GM18507 (cell line): Measurements from ENCODE around the gene CPNE6.
A peak's percentile ranks its signal among the peaks of the same experiment; 100 is the strongest.

ENCODE experiments used
- DNase-seq: peaks from one replicate; pipeline ENCODE4 v3.0.0; 2011; ENCODE audit warnings: low read depth; ENCODE audit not compliant: insufficient read length; ENCODE audit errors: extremely low spot score
- FAIRE-seq: peaks from 2 replicates; lab custom pipeline; 2011; peaks lifted over from hg19 to GRCh38; lab: Jason Lieb, UNC

CPNE6 gene

DNA sequence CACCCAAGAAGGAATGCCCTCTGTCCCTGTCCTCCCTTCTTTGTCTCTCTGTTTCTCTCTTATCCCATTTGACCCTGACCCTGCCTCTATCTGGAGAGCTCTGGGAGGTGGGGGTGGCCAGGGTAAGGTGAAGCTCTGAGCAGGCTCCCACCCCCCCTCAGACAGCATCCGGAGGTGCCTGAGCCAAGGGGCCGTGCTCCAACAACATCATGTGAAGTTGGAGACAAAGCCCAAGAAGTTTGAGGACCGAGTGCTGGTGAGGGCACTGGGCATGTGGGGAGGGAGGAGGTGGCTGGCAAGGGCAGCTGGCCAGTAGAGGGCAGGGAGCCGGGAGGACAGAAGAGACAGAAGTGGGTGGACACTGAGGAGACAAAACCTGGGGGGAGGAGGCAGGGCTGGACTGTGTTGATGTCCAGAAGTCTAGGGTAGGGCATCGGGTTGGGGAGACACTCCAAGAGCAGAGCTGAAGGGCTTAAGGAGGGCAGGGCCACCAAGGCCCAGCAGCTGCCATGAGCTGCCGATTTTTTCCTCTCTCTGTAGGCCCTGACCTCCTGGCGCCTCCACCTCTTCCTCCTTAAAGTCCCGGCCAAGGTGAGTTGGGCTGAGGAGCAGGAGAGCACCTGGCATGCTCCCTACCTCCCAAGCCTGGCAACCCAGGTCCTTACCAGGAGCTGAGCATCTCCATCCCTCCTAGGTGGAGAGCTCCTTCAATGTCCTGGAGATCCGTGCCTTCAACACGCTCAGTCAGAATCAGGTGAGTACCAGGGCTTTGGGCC is 17.6 kb upstream of the CPNE6 start:
- no peak for DNase-seq
- FAIRE-seq, result no peak

DNA sequence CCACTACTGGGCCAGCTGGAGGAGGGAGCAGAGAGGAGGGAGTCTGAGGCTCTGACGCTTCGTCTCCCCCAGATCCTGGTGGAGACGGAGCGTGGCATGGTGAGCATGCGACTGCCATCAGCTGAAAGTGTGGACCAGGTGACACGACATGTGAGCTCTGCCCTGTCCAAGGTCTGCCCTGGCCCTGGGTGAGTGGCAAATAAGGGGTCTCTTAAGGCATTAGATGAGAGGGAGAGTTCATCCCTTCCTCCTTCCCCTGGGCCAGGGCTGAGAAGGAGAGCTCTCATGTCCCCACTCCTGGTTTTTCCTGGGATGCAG is 17.1 kb upstream of the CPNE6 start:
- DNase-seq (no peak), FAIRE-seq (no peak)

DNA sequence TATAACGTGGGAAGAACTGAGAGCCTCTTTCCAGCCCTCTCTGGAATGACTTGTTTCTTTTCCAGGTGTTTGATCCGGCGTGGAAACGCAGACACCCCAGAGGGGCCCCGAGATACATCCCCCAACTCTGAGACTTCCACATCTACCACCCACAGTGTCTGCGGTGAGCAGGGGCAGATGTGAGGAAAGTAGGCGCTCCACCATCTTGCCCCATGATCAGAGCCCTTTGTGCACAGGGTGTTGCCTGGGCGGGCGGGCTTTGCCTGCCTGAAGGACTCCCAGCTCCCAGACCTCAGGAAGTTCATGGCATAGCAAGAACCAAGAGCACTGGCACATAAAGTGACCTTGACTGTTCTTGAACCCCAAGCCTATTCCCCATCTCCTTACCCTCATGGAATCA is 16.7 kb upstream of the CPNE6 start:
- FAIRE-seq, result no peak

DNA sequence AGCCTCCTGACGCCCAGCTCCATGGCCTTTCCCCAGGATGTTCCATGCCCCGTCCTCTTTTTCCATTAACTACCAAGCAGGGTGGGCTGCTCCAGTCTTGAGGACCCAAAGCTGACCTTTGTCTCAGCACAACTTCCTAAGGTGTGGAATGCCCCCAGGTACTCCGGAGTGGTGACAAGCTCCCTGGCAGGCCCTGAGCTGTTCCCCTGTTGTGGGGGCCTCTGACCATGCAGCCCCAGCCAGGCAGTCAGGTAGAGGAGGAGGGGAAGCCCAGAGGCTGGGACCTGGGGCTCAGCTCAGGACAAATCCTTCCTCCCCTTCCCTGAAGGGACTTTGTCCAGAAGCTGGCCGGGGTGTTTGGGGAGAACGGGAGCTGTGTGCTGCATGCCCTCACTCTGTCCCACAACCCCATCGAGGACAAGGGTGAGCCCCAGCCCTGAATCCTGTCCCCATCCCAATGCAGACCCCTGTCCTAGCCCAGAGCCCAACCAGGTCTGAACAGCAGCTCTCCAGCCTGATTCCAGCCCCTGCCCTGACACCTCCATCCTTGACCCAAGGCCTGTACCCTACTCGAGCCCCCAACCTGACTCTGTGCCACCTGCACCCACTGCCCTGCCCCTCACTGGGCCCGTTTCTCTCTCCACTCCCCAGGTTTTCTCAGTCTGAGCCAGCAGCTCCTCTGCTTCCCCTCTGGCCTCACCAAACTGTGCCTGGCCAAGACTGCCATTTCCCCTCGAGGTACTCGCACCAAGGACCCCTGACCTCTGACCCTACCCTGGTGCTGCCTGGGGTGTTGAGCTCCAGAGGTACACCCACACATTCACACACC is 15.2 kb upstream of the CPNE6 start:
- DNase-seq (no peak), FAIRE-seq (no peak)

More for the DNA sequence above, 16.7 kb upstream of the CPNE6 start:
- no peak for DNase-seq

DNA sequence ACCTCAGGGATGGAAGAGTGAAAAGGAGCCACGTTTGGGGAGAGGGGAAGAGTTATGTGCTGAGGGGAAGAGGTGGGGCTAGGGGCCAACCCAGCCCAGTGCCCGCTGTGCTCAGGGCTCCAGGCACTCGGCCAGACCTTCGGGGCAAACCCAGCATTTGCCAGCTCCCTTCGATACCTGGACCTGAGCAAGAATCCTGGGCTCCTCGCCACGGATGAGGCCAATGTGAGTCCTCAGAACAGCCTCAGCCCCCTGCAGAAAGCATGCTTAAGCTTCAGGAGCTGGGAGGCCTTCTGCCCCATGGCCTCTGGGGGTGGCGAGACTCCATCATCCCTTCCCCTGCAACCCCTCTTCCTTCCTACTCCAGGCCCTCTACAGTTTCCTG is 14.6 kb upstream of the CPNE6 start:
- FAIRE-seq (no peak), DNase-seq (no peak)

DNA sequence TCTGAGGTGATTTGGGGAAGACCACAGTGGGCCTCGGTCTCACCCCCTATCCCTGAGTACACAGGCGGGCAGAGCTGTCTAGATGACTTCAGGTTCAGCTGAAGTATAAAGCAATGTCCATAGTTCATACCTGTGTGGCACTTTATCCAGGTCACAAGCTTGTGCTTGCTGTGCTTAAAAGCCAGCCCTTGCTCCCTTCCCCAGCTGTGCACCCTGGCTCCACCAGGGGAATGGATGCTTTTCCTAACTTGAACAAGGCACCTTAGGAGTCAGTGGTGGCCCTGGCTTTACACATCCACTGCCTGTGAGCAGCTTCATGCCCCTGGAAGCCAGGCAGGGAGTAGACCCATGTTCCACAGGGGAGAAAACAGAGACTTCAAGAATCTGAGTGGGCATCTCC is 14.1 kb upstream of the CPNE6 start:
- DNase-seq (no peak), FAIRE-seq (no peak)

DNA sequence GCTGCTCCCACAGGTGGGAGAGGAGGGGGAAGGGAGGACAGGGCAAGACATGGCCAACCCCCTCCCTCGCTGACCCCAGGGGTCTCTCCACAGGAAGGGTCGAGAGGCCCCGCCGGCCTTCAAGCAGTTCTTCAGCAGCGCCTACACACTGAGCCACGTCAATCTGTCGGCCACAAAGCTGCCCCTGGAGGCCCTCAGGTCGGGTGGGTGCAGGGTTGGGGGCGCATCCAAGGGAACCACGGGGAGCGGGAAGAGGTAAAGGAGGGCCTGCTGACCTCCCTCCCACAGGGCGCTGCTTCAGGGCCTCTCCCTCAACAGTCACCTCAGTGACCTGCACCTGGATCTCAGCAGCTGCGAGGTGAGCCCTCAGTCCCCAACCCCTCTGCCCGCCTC is 13.5 kb upstream of the CPNE6 start:
- DNase-seq, result no peak
- FAIRE-seq, result no peak

DNA sequence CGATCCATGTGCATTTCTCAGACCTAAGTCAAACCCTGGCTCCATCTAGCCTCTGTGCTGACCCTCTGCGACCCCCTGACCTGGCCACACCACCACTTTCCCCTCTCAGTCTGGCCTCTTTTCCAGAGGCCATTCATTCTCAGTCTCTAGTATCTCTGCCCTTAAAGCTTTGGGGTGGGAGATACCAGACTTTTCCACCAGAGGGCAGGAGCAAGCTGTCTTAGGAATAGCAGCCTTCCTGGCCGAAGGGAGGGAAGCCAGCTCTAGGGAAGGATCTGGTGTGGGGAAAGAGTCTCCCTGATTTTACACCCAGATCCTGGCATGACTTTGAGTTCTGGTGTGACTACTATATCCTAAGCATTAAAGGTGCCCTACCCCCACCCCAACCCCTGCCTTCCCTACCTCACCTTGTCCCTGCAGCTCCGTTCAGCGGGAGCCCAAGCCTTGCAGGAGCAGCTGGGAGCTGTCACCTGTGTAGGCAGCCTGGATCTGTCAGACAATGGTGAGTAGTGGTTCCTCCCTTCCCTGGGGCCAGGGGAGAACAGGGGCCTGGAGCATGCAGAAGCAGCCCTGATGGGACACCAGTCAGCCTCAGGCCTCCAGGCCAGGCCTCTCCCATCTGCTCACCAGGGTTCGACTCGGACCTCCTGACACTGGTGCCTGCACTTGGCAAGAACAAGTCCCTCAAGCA is 13.0 kb upstream of the CPNE6 start:
- peak; percentile 92 for FAIRE-seq
- DNase-seq, result peak; percentile 76

DNA sequence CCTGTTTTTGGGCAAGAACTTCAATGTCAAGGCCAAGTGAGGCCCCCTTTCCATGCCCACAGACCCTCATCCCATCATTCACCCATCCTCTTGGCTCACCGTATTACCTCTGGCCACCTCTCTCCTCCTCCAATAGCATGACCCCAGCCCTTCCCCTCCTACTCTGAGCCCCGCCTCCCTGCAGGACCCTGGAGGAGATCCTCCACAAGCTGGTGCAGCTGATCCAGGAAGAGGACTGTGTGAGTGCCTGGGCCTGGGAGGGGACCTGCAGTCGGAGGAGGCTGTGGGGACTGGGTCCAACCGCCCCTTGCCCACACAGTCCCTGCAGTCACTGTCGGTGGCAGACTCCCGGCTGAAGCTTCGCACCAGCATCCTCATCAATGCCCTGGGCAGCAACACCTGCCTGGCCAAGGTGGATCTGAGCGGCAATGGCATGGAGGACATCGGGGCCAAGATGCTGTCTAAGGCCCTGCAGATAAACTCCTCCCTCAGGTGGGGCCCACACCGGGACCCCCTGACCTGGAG is 12.3 kb upstream of the CPNE6 start:
- DNase-seq, result no peak
- FAIRE-seq, result no peak

DNA sequence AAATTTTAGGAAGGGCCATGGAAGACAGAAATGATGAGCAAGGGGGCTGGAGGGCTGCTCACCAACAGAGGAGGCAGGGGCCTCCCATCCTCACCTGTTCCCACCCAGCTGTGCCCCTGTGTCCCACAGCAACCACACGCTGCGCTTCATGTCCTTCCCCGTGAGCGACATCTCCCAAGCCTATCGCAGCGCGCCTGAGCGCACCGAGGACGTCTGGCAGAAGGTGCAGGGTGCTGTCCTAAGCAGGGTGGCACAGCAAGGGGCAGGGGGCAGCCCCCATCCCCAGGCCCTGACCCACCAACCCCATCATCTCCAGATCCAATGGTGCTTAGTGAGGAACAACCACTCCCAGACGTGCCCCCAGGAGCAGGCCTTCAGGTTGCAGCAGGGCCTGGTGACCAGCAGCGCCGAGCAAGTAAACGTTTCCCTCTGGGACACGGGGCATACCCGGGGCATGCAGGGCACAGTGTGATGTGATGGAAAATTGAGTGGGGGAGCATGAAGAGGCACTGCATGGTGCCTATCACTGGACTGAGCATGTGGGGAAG is 11.4 kb upstream of the CPNE6 start:
- FAIRE-seq (no peak), DNase-seq (no peak)

DNA sequence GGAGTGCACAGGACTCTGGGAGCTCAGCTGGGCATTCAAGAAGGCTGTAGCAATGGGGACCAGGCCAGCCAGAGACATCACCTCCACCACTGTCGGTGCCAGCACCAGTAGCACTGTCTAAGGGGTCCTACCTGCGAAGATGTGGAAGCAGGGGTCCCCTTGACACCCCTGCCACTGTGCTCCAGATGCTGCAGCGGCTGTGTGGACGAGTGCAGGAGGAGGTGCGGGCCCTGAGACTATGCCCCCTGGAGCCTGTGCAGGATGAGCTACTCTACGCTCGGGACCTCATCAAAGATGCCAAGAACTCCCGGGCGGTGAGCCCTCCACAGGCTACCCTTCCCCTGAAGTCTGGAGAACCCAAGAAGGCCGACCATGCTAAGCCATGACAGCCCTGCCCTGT is 10.9 kb upstream of the CPNE6 start:
- no peak for DNase-seq
- FAIRE-seq, result no peak

DNA sequence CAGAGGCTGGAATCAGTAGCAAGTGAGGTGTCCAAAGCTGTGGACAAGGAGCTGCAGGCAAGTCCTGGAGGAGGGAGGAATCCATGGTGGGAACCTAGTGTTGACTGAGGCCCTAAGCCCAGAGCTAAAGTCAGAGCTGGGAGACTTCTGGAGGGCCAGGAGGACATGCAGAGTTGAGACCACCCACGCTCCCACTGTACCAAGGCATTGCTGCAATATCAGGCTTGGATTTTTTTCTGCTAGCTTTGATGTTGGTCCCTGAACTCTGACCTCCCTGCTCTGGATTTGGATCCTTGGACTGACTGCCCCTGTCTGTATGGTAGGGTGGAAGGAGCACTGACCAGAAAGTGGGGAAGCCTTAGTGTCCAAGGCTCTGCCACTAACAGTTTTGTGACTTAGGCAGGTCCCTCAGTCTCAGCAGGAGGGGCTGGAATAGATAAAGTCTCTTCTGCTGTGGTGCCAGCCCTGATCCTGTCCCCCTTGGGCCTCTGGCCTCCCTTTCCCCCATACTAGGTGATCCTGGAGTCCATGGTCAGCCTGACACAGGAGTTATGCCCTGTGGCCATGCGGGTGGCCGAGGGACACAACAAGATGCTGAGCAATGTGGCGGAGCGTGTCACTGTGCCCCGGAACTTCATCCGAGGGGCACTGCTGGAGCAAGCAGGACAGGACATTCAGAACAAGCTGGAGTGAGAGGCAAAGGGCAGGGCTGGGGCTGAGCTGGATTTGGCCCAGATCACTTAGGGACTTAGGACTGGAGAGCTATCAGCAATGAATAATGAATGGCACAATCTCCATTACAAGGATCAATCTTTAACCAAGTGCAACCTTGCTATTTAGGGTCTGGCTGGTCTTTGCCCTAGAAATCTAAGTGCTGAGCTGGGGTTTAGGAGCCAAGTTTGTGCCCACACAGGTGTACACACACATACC is 10.1 kb upstream of the CPNE6 start:
- FAIRE-seq (no peak), DNase-seq (no peak)

DNA sequence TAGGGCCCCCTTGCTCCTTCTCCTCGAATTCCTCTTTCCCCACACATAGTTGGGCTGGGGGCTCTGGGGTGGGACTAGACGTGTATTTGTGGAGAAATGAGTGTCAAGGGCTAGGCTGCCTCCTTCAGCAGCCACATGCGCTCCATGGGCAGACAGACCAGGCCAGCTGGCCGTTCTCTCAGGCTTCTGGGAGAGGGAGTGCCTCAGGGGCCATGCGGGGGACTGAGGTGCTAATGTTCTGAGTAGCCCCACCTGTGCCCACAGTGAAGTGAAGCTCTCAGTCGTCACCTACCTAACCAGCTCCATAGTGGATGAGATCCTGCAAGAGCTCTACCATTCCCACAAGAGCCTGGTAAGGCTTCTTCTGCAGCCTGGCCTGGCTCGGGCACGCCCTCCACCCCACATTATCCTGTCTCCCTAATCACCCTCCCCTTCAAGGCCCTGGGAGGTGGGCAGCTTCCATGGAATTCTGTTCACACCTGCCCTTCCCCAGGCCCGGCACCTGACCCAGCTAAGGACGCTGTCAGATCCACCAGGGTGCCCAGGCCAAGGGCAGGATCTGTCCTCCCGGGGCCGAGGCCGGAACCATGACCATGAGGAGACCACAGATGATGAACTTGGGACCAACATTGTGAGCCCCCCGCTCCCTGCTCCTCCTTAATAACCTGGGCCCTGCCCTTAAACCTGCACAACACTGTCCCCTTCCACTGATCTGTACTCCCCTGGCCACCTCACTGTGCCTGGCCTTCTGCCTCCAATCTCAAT is 9.0 kb upstream of the CPNE6 start:
- DNase-seq, result no peak
- FAIRE-seq, result no peak

DNA sequence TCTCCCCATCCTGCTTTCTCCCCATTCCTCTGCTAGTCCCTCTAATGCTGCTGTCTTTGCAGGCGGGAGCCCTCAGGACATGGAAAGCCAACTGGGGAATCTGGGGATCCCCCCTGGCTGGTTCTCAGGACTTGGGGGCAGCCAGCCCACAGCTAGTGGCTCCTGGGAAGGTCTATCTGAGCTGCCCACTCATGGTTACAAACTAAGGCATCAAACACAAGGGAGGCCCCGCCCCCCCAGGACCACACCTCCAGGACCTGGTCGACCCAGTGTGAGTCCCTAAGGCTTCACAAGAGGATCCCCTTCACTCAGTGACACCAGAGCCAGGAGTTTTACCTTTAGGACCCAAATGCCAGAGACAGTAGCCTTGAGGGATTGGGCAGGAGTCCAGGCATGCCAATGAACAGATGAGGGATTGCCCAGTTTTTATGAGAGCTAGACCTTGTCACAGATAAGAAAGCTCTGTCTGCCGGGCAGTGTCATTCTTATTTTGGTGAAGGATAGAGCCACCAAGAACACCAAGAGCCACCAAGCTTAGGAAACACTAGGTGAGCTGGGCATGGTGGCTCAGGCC is 8.0 kb upstream of the CPNE6 start:
- FAIRE-seq, result no peak
- DNase-seq, result no peak

DNA sequence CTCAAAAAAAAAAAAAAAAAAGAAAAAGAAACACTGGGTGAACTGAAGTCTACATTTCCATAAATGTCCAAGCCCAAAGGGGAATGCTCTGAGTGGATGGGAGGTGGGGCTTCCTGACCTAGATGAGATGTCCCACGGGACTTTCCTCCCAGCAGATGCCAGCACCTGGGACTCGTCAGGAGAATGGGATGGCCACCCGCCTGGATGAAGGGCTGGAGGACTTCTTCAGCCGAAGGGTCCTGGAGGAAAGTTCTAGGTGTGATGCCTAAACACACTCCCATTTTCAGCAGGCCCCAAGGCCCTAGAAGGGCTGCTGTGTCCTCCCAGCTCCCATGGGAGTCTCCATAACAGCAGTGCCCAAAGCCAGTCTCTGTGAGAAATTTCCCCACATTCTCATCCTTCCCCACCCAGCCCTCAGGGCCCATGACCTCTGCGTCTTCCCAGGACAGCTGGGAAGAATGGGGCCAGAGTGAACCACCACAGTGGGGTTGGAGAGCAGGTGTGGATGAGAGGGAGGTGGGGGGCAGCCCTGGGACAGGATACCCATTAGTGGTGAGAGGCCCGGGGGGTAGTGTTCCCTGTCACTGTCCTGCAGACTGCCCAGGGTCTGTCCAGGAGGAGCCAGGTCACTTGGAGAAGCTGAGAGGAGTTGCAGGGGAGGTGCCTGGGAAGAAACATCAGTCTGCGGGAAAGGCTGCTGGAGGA is 7.1 kb upstream of the CPNE6 start:
- FAIRE-seq (no peak), DNase-seq (no peak)

DNA sequence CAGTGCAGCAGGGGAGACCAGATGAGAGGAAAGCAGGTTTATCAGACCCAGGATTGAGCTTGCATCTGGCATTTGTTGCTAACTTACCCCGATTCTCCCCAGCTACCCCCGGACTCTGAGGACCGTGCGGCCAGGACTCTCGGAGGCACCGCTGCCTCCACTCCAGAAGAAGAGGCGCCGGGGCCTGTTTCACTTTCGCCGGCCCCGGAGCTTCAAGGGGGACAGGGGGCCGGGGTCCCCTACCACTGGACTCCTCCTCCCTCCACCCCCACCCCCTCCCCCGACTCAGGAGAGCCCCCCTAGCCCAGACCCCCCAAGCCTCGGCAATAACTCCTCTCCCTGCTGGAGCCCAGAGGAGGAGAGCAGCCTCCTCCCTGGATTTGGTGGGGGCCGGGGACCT is 6.5 kb upstream of the CPNE6 start:
- FAIRE-seq (no peak), DNase-seq (no peak)

DNA sequence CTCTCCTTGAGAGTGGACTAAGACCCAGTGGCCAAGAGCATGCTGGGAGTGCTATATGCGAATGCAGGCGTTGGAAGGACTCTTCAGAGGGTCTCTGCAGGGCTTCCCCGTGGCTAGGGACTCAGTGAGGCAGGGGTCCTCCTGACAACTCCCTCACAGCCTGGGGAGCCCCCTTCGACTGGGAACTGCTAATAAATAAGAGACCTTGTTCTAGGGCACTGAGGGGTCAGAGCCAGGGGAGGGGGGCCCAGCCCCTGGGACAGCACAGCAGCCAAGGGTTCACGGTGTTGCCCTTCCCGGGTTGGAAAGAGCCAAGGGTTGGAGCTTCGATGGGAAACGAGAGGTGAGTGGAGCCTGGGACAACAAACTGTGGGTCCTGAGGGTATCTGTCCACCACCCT is 6.0 kb upstream of the CPNE6 start:
- no peak for DNase-seq
- no peak for FAIRE-seq
